ENCODE measurements around the gene NPFF. TPM values are rescaled to one million over a fixed set of nuclear protein-coding genes. Genes with fewer than 3 reads are reported as not detected.
"Not testable (repeated sequence)": the region's sequence is repeated elsewhere in the genome, so short reads cannot be mapped to it uniquely, and the experiment has no call there.

NPFF gene
- total RNA-seq, 2 donors from 2014 or later = not detected

GRCh38 chr12:53481939-53482586, 25.2 kb downstream of the NPFF start:
- TF ChIP-seq CTCF (IDR thresholded peaks at IDR 0.05) = no peak
- Histone ChIP-seq H3K9ac (ENCODE audit: low read depth in 2 of 2, low read length in 2 of 2) (no peak overlapping the region), H3K36me3 (peaks cover 24% of the 10 kb centered on the region), H3K4me3 (no peak overlapping the region), H3K27me3 (no peaks in the 10 kb centered on the region), H3K9me3 (no peaks in the 10 kb centered on the region), H3K27ac (no peak overlapping the region), H3K4me1 (no peaks in the 10 kb centered on the region)
- no peak for DNase-seq
- intact Hi-C loops (cut with DNase I) = no loop called here

GRCh38 chr12:53481458-53481857, 25.8 kb downstream of the NPFF start:
- H3K9me3 ChIP-seq; H3K27ac ChIP-seq; DNase-seq; intact Hi-C loops (cut with DNase I); H3K27me3 ChIP-seq; H3K4me3 ChIP-seq; H3K9ac ChIP-seq (ENCODE audit: low read depth in 2 of 2, low read length in 2 of 2); H3K4me1 ChIP-seq: not testable (repeated sequence)
- peaks cover 27% of the 10 kb centered on the region for H3K36me3 ChIP-seq

GRCh38 chr12:53480491-53481442, 26.5 kb downstream of the NPFF start:
- no peaks in the 10 kb centered on the region for H3K4me1 ChIP-seq
- peaks cover 25% of the 10 kb centered on the region for H3K36me3 ChIP-seq
- H3K9me3 ChIP-seq = no peaks in the 10 kb centered on the region
- H3K27ac ChIP-seq = no peak overlapping the region
- H3K4me3 ChIP-seq = no peak overlapping the region
- no peaks in the 10 kb centered on the region for H3K27me3 ChIP-seq
- H3K9ac ChIP-seq (ENCODE audit: low read depth in 2 of 2, low read length in 2 of 2) = no peak overlapping the region
- no peak for DNase-seq
- no peak for TF ChIP-seq CTCF (IDR thresholded peaks at IDR 0.05)
- intact Hi-C loops (cut with DNase I) = no loop called here

- Histone ChIP-seq H3K9ac (ENCODE audit: low read depth in 2 of 2, low read length in 2 of 2) (no peak overlapping the region), H3K36me3 (peaks cover 34% of the 10 kb centered on the region), H3K27me3 (no peaks in the 10 kb centered on the region), H3K9me3 (no peaks in the 10 kb centered on the region), H3K4me3 (no peak overlapping the region), H3K27ac (no peak overlapping the region), H3K4me1 (no peaks in the 10 kb centered on the region)
- no peak for TF ChIP-seq CTCF (IDR thresholded peaks at IDR 0.05)
- intact Hi-C loops (cut with DNase I) = no loop called here
- no peak for DNase-seq
Observed at GRCh38 chr12:53479331-53479730, 28.0 kb downstream of the NPFF start.

GRCh38 chr12:53478865-53479264, 28.4 kb downstream of the NPFF start:
- DNase-seq = no peak
- no peak overlapping the region for H3K9ac ChIP-seq (ENCODE audit: low read depth in 2 of 2, low read length in 2 of 2)
- intact Hi-C loops (cut with DNase I) = no loop called here
- no peak overlapping the region for H3K4me3 ChIP-seq
- peaks cover 34% of the 10 kb centered on the region for H3K36me3 ChIP-seq
- H3K9me3 ChIP-seq = no peaks in the 10 kb centered on the region
- no peak for TF ChIP-seq CTCF (IDR thresholded peaks at IDR 0.05)
- H3K4me1 ChIP-seq = no peaks in the 10 kb centered on the region
- H3K27me3 ChIP-seq = no peaks in the 10 kb centered on the region
- no peak overlapping the region for H3K27ac ChIP-seq

Data from colonic mucosa (tissue), 4 donors.